DMS 273 treated with DMSO at 0.1 percent for 48 hours (cell line): ENCODE results near the gene SHROOM3.

Source experiments
- DNase-seq: peaks from one replicate; lab custom pipeline; 2025; lab: John Stamatoyannopoulos, UW

The SHROOM3 gene

DNA sequence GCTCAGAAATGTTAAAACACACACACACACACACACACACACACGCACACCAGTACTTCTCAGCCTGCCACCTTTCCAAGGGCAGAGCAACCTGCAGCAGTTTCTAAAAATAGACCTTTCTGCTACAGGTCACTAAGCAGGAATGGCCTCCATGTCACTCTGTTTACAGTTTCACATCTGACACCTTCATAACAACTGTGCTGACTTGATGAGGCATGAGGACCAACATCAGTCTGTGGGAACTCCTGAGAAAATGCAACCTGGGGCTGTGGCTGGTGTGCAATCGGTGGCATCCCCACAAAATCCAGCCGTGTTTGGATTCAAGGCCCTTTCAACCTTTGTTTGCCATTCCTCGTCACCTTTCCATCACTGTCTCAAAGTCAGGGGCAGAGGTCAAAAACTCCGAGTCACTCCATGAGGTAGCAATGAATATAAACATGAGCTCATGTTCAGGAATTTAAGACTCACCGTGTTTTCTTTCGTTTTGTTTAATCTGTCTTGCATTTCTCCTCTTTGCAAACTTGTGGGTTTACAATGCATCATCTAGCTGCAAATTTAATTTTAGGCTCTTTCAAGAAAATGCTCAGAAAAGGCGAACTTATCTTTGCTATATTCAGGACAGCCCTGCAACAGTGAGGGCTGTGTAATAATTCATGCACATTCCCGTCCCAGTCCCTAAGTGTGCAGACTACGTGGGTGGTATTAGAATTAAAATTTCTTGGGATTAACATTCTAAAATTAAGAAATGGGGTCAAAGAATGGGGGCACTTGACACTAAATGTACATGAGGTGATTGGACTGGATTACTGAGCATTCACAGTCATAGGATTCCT lies 135.3 kb downstream of the SHROOM3 start:
- DNase-seq = no peak

DNA sequence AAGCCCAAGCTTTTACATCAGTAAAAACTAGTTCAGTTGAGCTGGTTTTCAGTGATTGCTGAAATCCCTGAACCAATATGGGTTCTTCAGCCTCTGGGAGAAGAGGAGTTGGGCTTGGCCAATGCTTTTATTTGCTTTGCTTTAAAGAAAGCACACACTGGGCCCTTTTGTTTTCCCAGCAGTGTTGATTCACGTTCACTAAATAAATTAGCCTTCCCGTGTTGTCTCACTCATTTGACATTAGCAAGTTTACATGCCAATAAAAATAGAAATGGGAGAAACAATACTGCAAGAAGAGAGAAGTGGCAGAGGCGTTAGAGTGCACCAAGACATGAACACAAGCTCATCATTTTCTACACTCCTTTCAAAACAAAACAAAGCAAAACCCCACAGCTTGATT lies 136.2 kb downstream of the SHROOM3 start:
- no peak for DNase-seq

DNA sequence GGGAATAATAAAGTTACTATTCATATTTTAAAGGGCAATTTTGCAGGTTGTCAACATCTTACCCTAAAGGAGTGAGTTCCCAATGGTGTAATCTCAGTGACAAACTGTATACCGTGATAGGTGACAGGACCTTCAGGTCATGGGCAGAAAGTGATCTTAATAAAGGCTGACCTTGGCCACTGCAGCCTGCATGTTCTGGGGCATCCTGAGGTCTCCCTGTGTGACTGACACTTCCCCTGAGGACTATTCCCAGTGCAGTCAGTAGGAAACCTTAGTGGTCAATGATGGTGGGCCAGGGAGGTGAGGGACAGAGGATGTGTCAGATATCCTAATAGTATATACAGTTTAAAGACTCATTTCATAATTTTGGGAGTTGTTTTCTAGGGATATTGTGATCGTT lies 137.2 kb downstream of the SHROOM3 start:
- no peak for DNase-seq

DNA sequence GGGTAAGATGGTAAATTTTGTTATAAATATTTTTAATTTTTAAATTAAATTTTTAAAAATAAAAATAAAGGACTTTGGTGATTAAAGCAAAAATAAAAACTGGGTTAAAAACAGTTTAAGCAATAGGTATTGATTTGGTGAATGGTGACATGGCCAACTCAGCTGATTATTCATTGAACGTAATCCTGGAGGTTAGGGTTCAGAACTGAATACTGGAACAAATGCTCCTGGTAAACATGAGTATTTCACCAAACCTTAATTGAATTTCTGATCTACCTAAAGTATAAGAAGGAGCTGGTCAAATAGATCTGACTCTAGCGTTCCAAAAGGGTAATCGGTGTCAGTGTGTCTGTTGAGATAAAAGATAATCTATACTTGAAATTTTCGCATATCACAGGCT lies 141.8 kb downstream of the SHROOM3 start:
- DNase-seq = no peak

DNA sequence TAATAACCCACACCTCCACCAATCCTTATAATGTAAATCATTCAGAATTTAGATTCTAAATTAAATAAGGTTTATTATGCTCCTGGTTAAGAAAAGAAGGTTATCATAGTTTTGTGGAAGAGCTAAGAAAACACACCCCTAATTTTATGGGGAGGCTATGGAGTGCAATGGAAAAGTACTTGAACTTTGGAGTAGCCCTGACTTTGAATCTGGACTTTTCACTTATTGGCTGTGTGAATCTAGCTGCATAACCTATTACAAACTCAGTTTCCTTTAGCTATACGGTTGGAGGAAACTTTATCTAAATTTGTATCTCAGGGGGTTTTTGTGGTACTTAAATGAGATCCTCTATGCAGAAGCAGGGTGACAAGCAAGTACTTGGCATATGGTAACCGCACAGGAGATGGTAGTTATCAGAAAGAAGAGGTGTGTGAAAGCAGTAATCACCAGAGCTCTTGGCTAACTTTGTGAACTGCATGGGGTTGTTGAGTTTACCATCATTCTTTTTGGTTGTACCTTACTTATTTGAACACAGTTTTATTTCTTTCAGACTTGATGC lies 143.1 kb downstream of the SHROOM3 start:
- no peak for DNase-seq

DNA sequence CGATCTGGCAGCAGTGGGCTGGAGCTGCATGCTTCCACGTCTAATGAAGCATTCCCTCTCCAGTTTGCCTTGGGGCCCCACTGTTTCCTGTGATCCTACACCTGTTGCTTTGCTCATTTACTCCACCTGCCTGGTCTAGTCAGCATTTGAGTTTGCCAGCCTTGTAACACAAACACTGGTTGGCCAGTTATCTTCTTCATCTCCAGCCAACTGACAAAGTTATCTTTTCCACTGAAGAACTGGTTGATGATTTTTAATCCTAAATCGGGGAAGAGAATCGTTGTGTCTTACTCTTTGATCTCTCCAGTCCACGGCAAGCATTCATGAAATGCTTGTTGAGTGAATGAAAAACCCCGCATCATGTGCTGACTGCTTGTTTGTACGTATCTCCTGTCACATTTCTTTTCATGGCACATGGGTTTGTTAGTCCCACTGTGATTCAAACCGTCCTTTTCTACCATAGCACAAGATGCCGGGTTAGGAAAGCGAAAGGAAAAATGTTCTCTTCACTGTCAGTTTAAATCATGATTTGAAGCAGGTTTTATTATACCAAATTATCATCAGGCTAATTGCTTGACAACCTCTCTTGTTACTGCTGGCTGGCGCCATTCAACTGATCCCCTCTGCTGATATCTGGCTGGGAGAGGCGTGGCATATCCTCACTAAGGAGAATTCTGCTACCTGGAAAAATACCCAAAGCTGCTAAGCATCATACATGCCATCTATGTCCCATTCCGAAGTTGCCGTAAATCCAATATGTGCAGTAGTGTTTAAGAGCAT lies 144.8 kb downstream of the SHROOM3 start:
- no peak for DNase-seq

DNA sequence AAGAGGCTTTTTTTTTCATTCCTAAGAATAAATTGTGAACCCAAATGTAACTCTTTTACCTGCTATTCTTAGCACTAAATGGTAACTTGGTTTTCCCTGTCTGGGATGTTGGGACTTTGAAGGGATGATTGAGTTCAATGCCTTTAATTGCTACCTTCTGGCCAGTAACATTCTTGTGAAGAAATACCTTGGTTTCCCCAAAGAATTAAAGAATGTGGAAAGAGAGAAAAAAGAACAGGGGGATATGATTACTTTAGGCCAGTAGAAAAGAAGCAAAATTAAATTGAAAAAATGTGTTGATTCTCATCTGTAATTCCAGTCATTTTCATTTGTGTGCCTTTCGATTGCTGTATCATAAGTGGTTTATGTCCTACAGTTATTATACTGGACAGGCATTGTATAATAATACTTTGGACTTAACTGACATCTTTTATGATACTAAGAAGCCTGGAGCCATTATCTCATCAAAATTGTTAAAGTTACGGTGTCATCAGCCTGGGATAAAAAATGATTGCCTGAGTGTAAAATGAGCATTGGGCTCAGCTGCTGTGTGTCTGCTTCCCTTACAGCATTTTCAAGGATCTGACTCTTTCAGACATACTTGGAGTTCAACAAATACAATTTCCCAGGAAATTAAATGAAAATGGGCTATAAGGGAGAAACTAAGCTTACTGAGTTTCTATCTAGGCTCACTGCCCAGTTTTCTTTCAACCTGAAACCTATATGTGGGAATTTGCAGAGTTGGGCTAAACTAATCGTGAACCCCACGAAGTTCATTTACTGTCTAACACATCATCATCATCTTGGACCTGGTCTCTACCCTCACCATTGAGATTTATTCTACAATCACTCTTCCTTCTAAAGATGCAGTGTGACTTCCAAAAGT lies 146.3 kb downstream of the SHROOM3 start:
- no peak for DNase-seq

DNA sequence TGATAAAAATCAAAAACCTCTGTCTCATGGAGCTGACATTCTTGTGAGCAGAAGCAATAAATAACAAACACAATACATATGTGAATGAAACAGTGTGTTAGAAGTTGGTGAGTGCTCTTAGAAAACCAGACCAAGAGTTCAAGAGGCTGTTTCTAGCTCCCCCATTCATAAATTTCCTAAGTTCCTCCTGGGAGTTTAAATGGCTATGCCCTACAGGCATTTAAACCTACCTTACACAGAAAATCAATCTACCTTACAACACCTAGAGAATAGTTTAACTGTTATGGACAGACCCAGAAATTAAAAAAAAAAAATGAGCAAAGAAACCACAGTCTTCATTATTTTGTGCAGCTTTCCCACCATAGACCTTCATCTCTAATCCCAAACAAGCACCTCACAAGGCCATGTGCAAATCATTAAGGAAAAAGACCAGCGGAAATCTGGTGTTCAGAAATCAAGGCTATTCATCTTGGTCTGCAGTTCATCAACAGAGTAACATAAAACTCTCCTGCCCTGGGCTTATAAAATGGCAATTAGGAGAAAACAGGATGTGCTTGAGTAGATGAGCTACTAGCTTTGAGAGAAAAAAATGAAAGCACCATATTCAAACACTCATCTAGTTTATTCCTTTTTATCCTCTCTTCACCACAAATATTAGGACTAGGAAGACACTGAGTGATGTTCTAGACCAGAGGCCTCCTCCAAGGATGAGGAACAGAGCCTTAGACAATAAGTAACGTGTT lies 147.2 kb downstream of the SHROOM3 start:
- DNase-seq = no peak

DNA sequence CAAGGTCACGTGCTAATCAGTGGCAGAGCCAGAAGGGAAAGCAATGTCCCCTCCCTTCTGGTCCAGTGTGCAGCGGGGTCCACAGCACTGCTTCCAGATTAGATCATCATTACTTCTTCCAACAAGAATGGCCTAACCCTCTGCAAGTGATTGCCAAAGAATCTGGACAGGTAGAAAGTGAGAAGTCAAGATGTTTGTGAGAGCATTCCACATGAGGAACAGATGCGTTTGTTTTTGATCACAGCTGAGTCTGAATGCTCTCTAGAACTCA lies 147.7 kb downstream of the SHROOM3 start:
- no peak for DNase-seq

DNA sequence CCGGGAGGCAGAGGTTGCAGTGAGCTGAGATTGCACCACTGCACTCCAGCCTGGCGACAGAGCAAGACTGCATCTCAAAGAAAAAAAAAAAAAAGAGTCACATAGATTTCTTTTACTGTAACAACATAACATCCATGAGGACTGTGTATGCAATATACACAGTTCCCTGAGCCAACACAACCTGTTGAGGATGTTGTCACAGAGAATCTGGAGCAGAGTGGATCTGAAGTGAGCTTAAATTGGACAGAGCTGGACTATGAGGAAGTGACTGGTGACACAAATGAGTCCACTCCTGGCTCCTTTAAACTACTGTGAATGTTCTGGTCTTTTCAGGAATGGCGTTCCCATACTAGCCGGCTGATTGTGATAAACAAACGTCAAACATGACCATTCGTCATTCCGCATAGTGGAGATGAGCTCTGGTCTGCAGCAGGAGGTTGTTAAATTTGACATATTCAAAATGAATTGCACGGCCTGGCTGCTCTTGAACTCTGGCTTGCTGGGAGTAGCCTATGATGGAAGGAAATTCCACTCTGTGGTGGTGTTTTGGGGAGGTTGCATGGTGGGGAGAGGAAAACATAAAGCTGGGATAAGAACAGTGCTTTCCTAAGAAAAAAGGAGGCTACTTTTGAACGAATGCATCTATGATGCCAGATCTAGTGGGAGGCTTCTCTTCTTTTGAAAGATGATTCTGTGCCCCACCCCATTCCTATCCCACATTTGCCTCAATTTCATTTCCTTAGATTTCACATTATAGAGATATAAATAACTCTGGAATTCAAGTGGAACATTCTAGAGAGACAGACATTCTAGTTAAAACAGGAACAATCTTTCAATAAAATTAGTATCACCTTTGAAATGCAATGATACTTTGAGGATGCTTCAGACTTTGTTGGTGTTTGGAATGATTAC lies 149.5 kb downstream of the SHROOM3 start:
- DNase-seq = no peak

DNA sequence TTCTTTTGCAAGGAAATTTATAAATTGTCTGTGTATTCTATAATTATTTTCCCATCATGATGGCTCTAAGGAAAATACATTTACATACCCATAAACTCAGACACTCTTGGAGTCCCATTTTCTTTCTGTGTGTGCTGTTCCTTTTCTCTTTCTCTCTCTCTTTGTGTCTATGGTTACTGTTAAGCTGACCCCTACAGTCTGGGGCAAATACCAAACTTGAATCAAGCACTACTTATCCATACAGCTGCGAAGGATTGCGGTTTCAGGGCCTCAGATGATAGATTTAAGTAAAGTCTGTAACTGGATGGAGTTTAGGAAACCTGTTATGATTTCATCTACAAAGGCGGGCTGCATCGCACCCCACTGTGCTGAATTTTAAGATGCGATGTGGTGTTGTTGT lies 150.2 kb downstream of the SHROOM3 start:
- DNase-seq = no peak

DNA sequence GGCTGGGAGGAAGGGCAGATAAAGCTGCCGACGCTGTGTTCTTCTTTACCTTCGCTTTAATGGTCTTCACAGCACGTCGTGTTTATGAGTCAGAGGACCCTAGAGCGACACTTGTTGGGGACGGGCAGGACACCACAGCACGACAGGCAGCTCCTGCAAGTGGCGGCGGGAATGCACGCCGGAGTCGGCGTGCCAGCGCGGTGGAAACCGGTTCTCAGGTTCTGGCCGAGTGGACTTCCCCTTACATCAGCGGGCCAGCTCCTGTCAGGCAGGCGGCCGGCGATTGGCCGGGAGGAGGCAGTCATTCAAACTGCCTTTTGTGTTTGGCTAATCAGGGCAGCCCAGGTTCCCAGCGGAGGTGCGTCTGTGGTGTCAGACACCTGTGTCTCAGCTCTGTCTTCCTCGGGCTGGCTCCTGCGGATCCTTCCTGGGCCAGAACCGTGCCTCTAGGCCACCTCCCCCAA lies 150.9 kb downstream of the SHROOM3 start:
- DNase-seq = no peak

DNA sequence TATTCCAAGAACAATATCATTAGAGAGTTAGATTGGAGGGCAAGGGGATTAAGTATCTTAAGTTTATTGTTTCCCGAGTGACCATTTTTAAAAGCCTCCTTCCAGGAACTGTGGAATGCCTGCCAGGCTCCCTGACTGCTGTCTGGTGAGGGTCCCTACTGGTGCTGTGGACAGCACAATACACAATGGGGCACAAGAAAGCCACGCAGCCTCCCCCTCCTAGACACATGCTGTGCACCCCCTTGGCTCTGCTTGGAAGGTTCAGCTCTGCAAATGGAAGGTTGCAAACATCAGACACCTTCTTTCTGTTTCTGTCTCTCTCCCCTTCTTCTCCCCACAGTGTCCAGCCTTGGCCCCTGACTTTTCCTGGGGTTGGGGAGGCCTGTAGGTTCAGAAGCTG lies 153.2 kb downstream of the SHROOM3 start:
- no peak for DNase-seq

DNA sequence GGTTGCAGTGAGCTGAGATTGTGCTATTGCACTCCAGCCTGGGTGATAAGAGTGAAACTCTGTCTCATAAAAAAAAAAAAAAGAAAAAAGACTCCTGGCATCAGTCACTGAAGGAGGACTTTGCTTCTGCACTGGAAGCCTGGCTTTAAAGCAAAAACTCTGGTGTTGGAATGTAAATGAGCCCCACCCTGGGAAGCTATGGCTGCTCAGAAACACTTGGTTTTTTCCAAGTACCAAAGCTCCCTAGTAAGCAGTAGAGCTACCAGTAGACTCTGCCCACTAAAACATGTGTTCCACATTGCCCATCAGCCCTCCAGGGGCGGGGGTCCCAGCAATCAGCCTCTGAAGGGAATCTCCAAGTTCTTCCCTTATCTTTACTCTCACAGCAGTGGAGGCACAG lies 154.4 kb downstream of the SHROOM3 start:
- no peak for DNase-seq

DNA sequence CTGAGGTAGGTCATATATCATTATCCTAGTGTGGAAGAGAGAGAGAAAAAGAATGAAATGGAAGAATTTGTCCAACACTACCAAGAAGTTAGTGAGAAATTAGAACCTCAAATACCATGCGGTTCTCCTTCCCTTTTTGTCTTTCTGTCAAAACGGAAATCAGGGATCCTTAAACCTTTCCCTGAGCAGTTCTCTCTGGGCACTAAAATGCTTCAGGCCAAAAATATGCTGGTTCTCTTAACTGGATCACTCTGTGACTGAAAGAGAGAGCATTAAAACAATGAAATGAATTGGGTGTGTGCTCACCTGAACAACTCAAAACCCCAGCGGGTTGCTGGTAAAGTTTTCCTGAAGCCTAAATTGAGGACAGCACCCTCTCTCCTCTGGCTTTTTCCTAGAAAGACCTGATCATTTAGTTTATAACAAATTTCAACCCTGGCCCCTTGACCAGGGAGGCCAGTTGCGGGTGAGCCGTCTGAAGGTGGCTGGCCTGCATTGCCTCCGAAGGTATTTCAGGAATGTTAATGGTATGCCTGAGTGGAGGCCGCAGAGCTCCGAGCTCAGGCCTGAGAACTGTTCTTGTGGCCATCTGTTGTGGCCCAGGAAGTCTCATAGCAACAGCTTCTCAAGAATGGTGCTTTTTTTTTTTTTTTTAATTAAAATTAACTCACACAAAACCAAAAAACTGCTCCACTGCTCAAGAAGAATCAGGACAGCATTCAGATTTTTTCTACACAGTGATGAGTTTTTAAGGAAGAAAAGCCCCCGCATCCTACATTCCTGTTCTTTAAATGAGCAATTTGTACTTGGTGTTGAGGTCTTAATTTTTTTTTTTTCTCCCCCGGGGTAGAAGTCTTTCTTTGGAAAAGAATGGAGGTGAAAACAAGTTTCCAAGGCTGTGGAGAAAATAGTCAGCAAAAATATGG lies 155.1 kb downstream of the SHROOM3 start:
- no peak for DNase-seq

DNA sequence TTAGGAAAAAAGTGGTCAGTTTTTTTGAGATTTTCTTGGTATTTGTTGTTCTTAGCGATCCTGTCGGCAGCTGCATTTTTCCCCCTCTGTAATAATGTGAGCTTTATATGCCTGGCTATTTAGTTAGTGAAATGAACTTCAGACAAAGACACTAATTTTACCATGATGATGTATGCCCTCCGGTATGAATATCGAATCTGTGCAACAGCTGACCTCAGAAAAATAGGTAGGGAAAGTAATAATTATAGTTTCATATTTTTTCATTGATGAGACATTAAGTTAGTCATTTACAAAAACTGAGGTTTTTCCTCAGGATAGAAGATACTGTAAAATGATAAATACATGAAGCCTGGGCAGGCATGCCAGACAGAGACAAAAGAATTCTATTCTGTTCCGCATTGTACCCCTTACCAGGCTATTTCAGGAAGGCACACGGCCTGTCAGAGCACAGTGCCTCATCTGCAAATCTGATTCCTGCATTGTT lies 155.8 kb downstream of the SHROOM3 start:
- DNase-seq = no peak

DNA sequence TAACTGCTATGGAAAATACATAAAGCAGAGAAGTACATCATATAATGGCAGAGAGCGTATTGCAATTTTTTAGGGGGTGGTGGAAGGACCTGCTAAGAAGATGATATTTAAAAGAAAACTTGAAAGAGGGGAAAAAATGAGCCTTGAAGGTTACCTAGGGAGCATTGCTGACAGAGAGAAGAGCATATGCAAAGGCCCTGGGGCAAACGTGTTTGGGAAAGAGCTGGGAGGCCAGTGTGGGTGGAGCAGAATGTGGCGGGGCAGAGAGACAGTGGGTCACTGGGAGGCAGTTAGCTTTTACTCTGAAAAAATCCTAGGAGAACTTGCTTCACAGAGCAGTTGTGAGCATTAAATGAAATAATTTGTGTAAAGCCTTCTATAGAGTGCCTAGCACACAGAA lies 157.0 kb downstream of the SHROOM3 start:
- DNase-seq = no peak

DNA sequence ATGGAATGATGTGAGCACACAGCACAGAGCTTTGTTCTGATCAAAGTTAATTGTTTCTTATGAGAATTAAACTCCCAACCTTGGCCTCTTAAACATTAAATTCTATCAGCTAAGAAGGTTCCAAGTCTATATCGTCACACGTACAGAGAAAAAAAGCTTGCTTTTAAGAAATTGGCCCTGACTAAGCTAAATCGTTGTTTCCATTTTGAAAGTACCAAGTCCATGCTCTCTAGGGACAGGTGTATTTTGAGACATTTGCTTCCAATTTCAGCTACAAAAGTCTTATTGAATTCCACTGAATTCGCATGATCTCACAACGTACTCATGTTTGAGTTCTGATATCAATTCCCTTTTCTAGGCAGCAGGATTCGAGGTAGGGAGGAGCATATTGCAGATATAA lies 157.4 kb downstream of the SHROOM3 start:
- no peak for DNase-seq

DNA sequence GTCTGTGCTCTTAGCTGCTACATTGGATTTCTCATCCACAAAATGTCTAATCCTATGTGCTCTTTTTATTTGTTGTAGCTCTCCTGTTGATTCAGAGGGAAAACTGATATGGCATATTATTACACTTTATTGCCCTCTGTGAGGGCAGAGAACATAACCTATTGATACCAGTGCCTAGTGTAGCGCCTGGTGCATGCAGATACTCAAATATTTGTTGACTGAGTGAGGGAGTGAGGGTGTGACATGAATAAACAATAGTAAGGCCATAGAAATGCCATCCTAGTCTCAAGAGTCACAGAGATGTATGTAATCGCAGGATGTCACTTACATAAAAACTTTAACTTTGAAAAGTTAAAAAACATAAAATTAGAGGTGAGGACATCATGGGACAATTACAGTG lies 159.1 kb downstream of the SHROOM3 start:
- no peak for DNase-seq
